IPS-NIHi7 (cell line): Measurements from ENCODE around the gene USO1.
"Not testable (repeated sequence)": the region's sequence is repeated elsewhere in the genome, so short reads cannot be mapped to it uniquely, and the experiment has no call there.

Experiments
- DNase-seq: peaks from one replicate; pipeline ENCODE4 v3.0.0; 2012; ENCODE audit warnings: mixed read lengths; ENCODE audit errors: extremely low spot score

The USO1 gene

DNA sequence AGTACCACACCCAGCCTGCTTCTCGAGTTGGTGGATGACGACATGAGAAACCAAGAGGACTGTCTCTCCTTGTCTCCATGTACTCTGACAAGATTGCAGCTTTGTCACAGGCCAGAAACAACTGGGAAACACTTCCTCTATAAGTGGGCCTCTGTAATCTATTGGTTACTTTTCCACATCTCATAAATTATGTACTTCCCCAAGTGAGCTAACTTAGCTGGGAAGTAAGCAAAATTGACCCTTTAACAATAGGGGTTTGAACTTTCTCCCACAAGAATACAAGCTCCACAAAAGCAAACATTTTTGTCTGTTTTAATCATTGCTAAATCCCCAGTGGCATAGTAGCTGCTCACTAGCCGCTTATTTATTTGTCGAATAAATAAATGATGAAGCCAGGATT is 14.1 kb upstream of the USO1 start:
- DNase-seq: no peak

DNA sequence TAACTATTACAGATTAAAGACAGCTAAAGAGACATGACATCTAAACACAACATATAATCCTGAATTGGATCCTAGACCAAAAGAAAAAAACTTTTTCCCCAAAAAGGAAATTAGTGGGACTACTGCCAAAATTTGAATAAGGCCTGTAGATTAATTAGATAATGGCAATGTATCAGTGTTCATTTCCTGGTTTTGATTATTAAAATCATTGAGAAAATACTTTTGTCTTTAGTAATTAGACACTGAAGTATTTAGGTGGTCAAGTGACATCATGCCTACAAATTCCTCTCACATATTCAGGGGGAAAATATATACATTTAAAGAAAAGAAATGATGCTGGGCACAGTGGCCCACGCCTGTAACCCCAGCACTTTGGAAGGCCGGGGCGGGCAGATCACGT is 10.4 kb upstream of the USO1 start:
- DNase-seq: no peak

DNA sequence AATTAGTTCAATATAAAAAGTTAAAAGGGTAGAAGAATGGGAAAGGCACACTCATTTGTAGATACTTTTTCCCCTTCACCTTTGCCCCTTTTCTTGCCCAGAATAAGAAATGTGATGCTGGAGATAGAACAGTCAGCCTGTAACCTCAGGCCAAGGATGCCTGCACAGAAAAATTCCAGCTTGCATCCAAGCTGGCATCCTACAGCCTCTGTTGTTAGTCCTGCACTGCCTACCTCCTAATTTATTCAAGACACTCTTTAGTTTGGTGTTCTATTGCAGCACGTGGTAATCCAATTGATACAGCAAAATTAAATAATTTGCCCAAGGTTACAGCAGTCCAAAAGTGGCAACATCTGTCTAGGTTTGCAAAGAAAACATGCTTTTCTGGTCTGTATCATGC is 9.7 kb upstream of the USO1 start:
- no peak for DNase-seq

DNA sequence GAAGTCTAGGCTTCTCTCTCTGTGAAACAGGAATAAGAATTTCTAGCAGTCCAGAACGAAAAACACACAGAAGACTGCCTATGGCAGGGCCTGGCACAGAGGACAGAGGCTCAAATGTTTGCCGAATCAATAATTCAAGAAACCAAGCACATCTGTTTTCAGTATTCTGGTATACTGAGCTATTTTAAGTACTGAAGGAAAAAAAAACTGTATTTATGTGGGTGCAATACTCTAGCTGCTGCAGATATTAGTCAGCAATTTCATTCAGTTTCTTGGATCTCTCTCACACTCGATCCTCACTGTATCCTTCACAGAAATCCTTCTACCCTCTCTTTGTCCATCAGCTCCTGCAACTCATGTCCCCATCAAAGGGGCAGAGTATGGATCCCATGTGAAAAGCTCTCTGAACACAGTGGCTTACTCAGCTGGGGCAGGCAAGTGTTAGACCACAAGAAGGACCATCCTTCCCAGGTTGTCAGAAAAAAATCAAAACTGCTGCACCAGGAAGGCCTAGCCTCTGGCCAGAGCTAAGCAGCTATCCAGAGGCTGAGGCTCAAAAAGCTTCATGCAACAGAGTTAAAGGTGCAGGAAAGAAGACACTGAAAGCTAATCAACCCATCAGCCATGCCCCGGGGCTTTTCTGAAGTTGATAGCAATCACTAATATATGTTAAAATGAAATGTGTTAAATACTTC is 9.1 kb upstream of the USO1 start:
- DNase-seq: no peak

DNA sequence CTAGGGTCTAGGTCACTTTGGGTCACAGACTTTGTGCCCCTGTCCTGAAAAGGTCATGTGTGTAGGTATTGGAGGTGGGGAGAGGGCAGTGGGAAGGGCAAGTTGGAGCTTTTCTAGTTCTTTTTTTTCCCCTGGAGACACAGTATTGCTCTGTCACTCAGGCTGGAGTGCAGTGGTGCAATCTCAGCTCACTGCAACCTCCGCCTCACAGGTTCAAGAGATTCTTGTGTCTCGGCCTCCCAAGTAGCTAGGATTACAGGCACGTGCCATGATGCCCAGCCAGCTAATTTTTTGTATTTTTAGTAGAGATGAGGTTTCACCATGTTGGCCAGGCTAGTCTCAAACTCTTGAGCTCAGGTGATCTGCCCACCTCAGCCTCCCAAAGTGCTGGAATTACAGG is 8.3 kb upstream of the USO1 start:
- DNase-seq: not testable (repeated sequence)

DNA sequence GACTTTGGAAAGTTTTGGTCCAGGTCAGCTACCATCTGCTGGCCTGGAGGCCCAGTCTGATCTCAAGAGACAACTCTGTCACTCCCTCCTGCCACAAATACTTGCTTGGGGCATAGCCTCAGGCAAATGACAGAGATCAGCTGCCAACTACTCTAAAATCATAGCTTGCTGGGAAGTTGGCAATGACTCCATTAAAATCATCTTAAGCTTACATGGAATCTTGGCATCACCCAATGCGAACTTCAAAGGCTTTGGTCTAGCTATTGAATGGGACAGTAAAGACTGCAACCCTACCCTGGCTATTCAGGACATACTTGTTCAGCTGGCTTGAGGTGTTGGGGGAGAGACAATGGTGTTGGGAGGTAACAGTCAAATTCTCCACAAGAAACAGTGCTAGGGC is 7.0 kb upstream of the USO1 start:
- no peak for DNase-seq

DNA sequence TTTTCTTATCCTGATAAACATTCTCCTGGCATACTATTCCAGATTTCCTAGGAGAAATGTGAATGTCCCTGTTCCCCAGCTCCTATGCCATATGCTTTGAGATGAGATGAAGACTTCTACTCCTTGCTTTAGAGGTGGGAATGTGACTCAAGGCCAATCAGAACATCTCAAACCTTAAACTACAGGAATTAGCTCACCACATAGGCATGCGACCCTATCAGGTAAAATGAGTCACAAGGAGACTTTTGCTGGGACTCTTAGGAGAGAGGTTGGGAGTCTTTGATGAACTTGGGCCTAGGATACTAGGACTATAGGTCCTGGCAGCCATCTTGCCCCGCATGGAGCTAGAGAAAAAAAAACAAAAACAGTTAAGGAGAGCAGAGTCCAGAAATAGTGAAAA is 5.8 kb upstream of the USO1 start:
- DNase-seq: no peak

DNA sequence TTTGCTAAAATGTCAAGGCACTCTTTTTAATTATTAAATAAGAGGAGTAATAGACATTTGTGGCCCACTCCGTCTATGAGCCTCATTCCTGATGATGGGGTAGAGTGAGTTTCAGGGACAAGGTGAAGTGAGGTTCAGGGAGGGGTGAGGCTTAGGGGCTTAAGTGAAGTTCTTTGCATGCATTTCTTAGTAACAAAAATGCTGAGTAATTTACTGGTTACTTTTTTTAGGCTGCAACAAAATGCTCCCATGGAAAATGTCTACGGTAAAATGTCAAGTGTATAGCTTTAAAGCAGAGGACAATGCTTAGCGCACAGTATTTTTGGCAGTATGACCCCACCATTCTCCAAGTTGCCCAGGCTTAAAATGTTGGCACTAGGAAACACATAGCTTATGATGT is 2.0 kb upstream of the USO1 start:
- no peak for DNase-seq

DNA sequence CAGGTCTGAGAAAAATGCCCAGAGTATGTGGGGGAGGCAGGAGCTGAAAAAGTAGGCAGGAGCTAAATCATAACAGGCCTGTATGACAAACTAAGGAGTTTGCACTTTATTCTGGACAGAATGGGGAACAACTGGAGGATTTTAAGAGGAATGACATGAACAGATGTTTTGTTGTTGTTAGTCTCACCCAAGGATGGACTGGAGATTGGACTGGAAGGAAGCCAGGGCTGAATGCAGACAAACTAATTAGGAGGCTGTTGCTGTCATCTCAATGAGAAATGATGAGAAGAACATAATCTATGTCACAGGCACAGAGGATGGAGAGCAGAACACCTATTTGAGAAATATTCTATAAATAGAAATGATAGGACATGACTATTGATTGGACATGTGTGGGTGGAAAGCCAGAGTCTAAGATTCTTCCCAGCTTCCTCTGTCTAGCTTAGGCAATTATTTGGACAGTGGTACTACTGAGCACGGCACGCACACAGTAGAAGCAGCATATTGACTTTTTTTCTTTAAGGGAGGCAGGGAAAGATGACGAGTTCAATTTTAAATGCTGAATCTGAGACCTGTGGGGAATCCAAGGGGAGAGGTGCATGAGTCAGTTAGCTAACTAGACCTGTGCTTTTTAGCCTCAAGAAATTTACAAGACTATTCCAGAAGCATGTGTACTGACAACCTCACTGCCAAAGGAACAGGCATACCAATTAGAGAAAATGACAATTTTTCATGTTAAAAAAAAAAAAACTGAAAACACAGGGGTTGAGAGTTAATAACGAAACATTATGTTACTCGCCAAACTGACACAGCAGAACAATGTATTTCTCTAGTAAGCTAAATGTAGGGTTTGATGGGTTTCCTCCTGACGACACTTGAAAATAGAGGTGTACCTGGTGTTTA is 963 bp upstream of the USO1 start:
- no peak for DNase-seq

DNA sequence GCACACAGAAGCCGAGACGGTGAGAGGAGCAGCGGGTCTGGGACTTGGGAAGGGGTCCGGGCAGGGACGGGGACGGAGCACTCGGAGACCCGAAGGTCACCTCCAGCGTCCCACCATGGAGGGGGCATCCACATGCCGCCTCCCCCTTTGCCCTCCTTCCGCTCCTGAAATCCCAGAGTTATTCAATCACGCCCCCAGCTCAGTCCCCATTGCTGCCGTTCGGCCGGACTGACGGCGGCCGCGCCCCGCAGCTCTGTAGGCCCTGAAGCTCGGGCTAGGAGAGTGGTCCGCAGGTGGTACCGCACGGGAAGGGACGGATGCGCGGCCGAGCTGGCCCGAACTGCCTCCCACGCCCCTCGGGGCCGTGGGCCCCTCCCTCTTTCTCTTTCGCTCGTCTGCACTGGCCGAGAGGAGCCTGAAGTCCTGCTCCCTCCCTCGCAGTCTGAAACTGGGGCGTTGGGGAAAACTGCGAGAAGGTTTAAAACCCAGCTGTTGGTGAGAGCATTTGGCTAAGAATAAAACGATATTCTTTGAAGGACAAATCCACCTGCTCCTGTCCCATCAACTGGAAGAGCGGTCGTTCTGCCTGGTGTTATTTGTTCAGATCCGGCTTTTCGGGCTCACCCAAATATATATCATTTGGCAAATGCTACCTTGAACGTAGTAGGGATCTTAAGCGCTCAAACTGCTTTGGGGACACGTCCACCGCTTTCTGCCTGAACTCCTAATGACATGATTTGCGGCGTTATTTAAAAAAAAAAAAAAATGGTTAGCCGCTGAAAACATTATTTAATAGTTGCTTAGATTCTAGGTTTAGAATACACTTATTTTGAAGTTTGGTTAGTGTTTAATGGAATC is 719 bp downstream of the USO1 start:
- DNase-seq: peak; percentile 71

DNA sequence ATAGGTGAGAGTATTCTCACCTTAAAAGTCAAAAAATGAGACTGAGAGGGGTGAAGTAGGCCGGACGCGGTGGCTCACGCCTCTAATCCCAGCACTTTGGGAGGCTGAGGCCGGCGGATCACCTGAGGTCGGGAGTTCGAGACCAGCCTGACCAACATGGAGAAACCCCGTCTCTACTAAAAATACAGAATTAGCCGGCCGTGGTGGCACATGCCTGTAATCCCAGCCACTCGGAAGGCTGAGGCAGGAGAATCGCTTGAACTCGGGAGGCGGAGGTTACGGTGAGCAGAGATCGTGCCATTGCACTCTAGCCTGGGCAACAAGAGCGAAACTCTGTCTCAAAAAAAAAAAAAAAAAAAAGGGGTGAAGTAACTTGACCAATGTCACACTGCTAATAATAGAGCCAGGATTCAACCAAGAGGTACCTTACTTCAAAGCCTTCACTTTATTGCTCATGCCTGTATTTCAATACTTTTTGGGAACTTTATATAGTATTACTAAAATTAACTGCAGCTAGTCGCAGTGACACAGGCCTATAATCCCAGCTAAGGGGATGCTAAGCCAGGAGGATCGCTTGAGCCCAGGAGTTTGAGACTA is 1.7 kb downstream of the USO1 start:
- not testable (repeated sequence) for DNase-seq

DNA sequence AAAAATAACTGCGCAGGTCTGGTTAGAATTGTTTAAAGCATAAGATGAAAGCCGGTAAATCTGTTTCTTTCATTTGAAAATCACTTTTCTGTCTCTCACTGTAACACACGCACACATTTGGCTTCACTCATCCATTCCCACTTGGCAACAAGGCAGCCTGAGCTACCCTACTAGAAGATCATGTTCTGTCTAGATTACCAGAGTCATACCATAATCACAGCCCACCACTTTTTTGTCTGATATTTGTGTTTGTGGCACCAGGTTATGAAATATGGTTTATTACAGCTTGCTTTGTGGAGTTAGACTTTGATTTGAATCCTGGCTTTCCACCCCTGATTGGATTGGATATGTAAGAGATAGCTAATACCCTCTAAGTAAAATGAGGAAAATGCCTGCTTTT is 2.2 kb downstream of the USO1 start:
- DNase-seq: no peak

DNA sequence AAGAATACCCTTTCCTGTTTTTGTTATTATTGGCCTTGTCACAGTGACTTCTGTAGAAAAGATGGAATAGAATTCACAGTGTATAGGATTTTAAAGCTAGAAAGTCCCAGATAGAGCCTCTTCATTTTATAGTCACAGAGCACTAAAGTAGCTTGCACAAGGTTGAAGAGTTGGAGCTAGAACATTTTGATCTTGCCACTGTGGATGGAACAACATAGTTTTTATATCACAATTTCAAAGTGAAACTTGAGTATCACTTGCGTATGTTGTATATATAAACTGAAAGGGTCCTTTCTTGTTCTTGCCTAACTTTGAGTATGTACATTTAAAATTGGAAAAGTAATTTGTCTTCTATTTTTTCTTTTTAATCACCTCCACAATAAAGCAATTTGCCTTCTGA is 2.7 kb downstream of the USO1 start:
- no peak for DNase-seq

DNA sequence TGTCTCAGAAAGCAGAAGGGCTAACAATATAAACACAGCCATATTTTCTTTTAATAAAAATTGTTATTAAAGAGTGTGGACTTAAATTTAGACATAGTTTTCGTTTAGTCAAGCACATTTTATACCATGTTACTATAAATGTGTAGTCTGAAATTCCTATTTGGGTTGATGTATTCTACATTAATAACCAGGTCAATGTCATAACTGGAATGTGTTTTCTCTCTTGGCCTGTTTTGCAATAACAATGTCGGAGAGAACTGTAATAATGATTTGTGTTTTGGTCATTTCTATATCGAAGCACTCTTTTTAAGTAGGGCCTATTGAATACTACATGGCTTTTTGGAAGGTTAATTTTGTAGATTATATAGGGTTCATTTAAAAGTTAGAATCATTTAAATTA is 5.5 kb downstream of the USO1 start:
- DNase-seq: no peak

DNA sequence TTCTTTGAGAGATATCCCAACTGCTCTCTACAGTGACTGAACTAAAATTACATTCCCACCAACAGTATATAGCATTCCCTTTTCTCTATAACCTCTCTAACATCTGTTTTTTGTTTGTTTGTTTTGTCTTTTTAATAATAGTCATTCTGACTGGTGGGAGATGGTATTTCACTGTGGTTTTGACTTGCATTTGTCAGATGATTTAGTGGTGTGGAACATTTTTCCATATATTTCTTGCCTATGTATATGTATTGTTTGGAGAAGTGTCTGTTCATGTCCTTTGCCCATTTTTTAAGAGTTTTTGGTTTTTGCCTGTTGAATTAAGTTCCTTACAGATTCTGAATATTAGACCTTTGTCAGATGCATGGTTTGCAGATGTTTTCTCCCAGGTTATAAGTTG is 9.0 kb downstream of the USO1 start:
- no peak for DNase-seq

DNA sequence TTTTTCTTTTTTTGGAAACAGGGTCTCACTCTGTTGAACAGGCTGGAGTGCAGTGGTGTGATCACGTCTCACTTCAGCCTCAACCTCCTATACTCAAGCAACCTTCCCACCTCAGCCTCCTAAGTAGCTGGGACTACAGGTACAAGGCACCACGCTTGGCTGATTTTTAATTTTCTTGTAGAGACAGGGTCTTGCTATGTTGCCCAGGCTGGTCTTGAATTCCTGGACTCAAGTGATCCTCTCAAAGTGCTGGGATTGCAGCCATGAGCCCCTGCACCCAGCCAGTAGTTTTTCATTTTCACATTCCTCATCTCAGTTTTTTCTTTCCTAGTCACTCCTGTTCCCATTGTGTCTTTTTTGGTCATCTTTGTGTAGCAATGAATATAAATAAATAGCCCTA is 11.1 kb downstream of the USO1 start:
- DNase-seq: no peak

DNA sequence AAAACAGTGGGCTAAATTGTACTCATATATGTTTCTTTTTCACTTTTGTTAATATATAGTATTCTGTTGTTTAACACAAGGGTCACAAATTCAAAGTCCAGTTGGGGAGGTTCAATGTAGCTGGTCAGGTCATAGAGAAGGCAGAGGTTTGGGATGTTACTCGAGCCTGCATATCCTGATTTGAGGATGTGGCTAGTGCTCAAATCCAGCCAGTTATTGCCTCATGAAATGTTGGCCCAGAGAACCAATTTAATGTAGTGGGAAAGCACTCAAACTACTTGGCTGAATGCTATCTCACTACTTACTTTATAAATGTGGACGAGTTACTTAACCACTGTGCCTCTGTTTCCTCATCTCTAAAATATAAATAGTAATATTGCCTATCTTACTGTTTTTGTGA is 12.5 kb downstream of the USO1 start:
- DNase-seq: no peak

DNA sequence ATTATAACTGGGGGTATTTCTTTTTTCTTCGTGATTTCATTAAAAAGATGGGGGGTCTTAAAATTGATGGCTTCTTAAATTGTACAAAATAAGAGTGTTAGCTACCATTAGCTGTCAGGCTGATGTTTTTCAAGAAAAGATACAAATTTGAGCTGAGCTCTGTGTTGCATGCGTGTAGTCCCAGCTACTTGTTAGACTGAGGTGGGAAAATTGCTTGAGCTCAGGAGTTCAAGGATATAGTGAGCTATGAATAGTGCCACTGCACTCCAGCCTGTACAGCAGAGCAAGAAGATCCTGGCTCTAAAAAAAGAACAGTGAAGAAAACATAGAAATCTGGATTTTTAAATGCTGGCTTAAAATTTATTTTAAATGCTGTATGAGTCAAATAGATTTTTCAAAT is 13.0 kb downstream of the USO1 start:
- DNase-seq: no peak

DNA sequence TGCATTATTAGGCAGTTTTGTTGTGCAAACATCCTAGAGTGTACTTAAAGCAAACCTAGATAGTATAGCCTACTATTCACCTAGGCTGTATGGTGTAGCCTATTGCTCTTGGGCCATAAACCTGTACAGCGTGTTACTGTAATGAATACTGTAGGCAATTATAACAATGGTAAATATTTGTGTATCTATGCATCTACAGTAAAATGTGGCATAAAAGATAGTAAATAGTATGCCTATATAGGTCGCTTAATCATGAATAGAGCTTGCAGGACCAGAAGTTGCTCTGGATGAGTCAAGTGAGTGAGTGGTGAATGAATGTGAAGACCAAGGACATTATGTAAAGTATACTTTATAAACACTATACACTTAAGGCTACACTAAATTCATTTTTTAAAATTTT is 16.6 kb downstream of the USO1 start:
- no peak for DNase-seq

DNA sequence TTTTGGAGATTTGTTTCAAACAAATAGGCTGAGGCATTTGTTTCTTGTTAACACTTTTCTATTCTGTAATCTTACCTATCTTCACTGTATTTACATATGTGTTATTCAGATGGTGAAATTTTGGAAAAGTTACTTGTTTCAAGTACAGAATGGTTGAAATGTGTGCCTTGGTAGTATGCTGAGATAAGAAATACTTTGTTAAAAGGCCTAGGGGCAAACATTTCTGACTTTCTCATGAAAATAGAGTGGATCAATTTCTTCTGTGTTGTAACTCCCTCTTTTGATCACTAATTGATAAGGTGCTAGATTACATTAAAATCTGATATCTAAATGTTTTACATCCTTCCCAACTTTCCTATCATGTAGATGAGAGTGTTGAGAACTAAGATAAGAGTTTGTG is 18.1 kb downstream of the USO1 start:
- no peak for DNase-seq

DNA sequence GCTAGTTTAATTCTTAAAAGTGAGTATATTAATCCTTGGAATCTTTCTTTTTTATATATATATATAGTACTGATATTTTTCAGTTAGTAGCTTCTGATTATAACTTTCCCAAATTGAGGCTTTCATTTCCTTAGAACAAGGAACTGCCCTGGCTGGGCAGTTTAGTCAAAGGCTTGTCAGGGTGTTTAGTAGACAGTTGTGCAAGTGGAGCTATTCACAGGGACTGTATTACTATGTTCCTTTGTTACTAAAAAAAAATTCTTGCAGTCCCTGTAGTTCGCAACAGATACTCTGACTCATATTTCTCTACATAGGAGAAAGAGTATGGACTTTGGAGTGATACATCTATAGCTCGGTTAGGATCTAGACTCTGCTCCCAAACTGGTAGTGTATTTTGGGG is 20.8 kb downstream of the USO1 start:
- no peak for DNase-seq

DNA sequence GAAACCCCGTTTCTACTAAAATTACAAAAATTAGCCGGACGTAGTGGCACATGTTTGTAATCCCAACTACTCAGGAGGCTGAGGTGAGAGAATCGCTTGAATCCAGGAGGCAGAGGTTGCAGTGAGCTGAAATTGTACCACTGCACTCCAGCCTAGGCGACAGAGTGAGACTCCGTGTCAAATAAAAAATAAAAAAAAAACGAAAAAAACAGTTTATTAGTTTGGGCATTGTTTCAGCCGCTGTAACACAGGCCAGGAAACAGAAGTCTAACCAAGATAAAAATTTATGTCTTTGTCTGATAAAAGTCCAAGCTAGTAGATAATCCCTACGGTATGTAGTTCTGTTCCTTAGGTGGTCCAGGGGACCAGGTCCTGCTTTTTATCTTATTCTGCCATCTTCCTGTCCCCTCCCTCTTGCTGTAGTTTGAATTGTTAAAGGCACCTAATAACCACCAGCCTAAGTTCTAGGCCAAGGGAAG is 21.4 kb downstream of the USO1 start:
- no peak for DNase-seq
